EH (cell line): Measurements from ENCODE around the gene ANKS3.

Experiments
- DNase-seq: peaks from one replicate; pipeline ENCODE4 v3.0.0-alpha.2; 2015; ENCODE audit warnings: low read depth

The ANKS3 gene

GRCh38 chr16:4646773-4647643, 87.1 kb downstream of the ANKS3 start:
- no peak for DNase-seq
